GM12878 (cell line): Measurements from ENCODE around the gene TNP1. TPM values are rescaled to one million over a fixed set of nuclear protein-coding genes. Genes with fewer than 3 reads are reported as not detected.

Experiments used
- ATAC-seq: fragments of 200-7000 bp; cut with Tn5 transposase; 3 replicates; pipeline ENCODE4 v1.9.1; 2020; ENCODE audit warnings: mild to moderate bottlenecking, moderate library complexity
- BruUV-seq: library from RNA; stranded (reverse); fragments of 400-500 nt; replicated peaks from 2 replicates; lab custom pipeline; 2021; lab: Mats Ljungman, UMichigan
- CTCF ChIA-PET: fragments of 300-600 bp; sonication (Branson Sonifier 250); formaldehyde crosslinking; extraction: SDS; loops from one replicate; lab custom pipeline; 2021; ENCODE audit warnings: inconsistent platforms; lab: Yijun Ruan, JAX
- POLR2A ChIA-PET: fragments of 350-600 bp; formaldehyde crosslinking; extraction: SDS; loops from one replicate; lab custom pipeline; 2021; ENCODE audit warnings: inconsistent platforms; lab: Charles Lee
- RAD21 ChIA-PET: fragments of 300-600 bp; sonication (Branson Sonifier 250); formaldehyde crosslinking; loops from one replicate; lab custom pipeline; 2023; ENCODE audit warnings: antibody characterized with exemption; ENCODE audit not compliant: unreplicated experiment; lab: Charles Lee
- SMC1A ChIA-PET: fragments of 300-600 bp; sonication (Branson Sonifier 250); formaldehyde crosslinking; loops from one replicate; lab custom pipeline; 2023; ENCODE audit not compliant: unreplicated experiment, uncharacterized antibody; lab: Charles Lee
- DNase-seq: peaks from one replicate; pipeline ENCODE4 v3.0.0-alpha.2; 2011; ENCODE audit warnings: low read depth, low spot score
- FAIRE-seq: peaks from 3 replicates; lab custom pipeline; 2011; peaks lifted over from hg19 to GRCh38; lab: Jason Lieb, UNC
- H2AFZ ChIP-seq: 2 replicates; pipeline ENCODE4 v1.6.0; 2011; ENCODE audit warnings: low read depth, low read length, control low read depth; ENCODE audit not compliant: control insufficient read depth
- H3K27ac ChIP-seq: 2 replicates; pipeline ENCODE4 v1.5.1; 2011; ENCODE audit warnings: control low read depth; ENCODE audit not compliant: control insufficient read depth, insufficient read depth
- H3K27me3 ChIP-seq, 2 experiments: replicated peaks in 1 of 2; 2 replicates each; pipeline versions ENCODE4 v1.6.0 to v1.6.1; 2011; ENCODE audit warnings: low read length in 1 of 2; ENCODE audit not compliant: control insufficient read depth in 2 of 2, insufficient read depth in 2 of 2
- H3K36me3 ChIP-seq, 2 experiments: 2 replicates each; pipeline ENCODE4 v1.5.1; 2011; ENCODE audit warnings: low read length in 1 of 2; ENCODE audit not compliant: control insufficient read depth in 2 of 2, insufficient read depth in 2 of 2
- H3K4me1 ChIP-seq: 2 replicates; pipeline ENCODE4 v1.6.1; 2011; ENCODE audit warnings: mild to moderate bottlenecking, low read length, moderate library complexity, mixed read lengths; ENCODE audit not compliant: control insufficient read depth, insufficient read depth
- H3K4me2 ChIP-seq: 2 replicates; pipeline ENCODE4 v1.6.0; 2011; ENCODE audit warnings: control low read depth; ENCODE audit not compliant: control insufficient read depth, insufficient read depth
- H3K4me3 ChIP-seq: fragments of 200-600 bp; sonication (generic); 2 replicates; pipeline ENCODE4 v1.5.1; 2016
- H3K79me2 ChIP-seq: 2 replicates; pipeline ENCODE4 v1.6.0; 2011; ENCODE audit warnings: low read length; ENCODE audit not compliant: control insufficient read depth, insufficient read depth
- H3K9ac ChIP-seq: 2 replicates; pipeline ENCODE4 v1.8.0; 2011; ENCODE audit warnings: low read length, control low read depth, mixed read lengths; ENCODE audit not compliant: control insufficient read depth, insufficient read depth
- H3K9me3 ChIP-seq: replicated peaks from 3 replicates; pipeline ENCODE4 v1.5.1; 2011; ENCODE audit warnings: mild to moderate bottlenecking, low read length; ENCODE audit not compliant: control insufficient read depth, insufficient read depth
- H4K20me1 ChIP-seq: 2 replicates; pipeline ENCODE4 v1.6.0; 2011; ENCODE audit not compliant: control insufficient read depth, insufficient read depth
- CTCF ChIP-seq, 3 experiments: IDR thresholded peaks in 2 of 3; conservative IDR thresholded peaks in 1 of 3; 2 replicates each; pipeline ENCODE4 v1.5.1; 2011; ENCODE audit warnings: low read depth in 3 of 3, low read length in 3 of 3, mild to moderate bottlenecking in 3 of 3, control low read depth in 2 of 3, moderate library complexity in 2 of 3, inconsistent platforms in 1 of 3, mixed read lengths in 1 of 3; ENCODE audit not compliant: control insufficient read depth in 2 of 3, insufficient read depth in 1 of 3; ENCODE audit errors: extremely low read depth in 1 of 3
- MAX ChIP-seq: IDR thresholded peaks from 2 replicates; pipeline ENCODE4 v1.6.1; 2012; ENCODE audit warnings: low read depth, low read length, improper control_type of control experiment
- MEF2B ChIP-seq: fragments of 450-650 bp; IDR thresholded peaks from 2 replicates; pipeline ENCODE4 v1.6.1; 2018; ENCODE audit warnings: mild to moderate bottlenecking, moderate library complexity; ENCODE audit not compliant: partially characterized antibody, poor library complexity, severe bottlenecking
- NBN ChIP-seq: fragments of 450-650 bp; IDR thresholded peaks from 2 replicates; pipeline ENCODE4 v1.6.1; 2016
- PAX8 ChIP-seq: fragments of 450-650 bp; IDR thresholded peaks from 2 replicates; pipeline ENCODE4 v1.6.1; 2017; ENCODE audit warnings: mild to moderate bottlenecking, moderate library complexity
- RAD21 ChIP-seq: IDR thresholded peaks from 2 replicates; pipeline ENCODE4 v1.6.1; 2011; ENCODE audit warnings: mild to moderate bottlenecking, low read depth, low read length, moderate library complexity; ENCODE audit not compliant: insufficient read depth
- SMAD1 ChIP-seq: fragments of 450-650 bp; IDR thresholded peaks from 2 replicates; pipeline ENCODE4 v1.6.1; 2018; ENCODE audit warnings: mild to moderate bottlenecking, low read depth; ENCODE audit not compliant: partially characterized antibody
- SMC3 ChIP-seq: IDR thresholded peaks from 2 replicates; pipeline ENCODE4 v1.6.1; 2011; ENCODE audit warnings: low read length, improper control_type of control experiment, borderline replicate concordance
- TARDBP ChIP-seq: IDR thresholded peaks from 2 replicates; pipeline ENCODE4 v1.6.1; 2016; ENCODE audit warnings: borderline replicate concordance
- WGBS: methylation state at CpG from one replicate; pipeline ENCODE4 v1.1.6; 2016; ENCODE audit warnings: low lambda C conversion rate; ENCODE audit not compliant: insufficient replicate concordance, insufficient coverage; ENCODE audit errors: missing lambda C conversion rate; 5-methylcytosine and 5-hydroxymethylcytosine counted together
- in situ Hi-C: fragments of 300-500 bp; cut with MboI; formaldehyde crosslinking; loops from 9 replicates; pipeline ENCODE4 v1.14.3; 2018; ENCODE audit warnings: mixed read lengths
- intact Hi-C: fragments of 100-400 bp; cut with micrococcal nuclease; formaldehyde crosslinking; loops from one replicate; pipeline ENCODE4 v1.14.2; 2022; ENCODE audit not compliant: unreplicated experiment
- polyA plus RNA-seq, 11 experiments: library from polyadenylated mRNA; depleted of rRNA in 4 of 11; unstranded in 6 of 11; stranded (reverse) in 5 of 11; fragments of >200 nt; fragmentation: Nextera tagmentation in 4 of 11; fragmentation: Illumina TruSeq in 1 of 11; extraction: Ambion mirVana in 4 of 11; extraction: Trizol in 1 of 11; gene quantifications; 1 replicate in 1 of 11; 2 replicates in 10 of 11; pipeline versions ENCODE4 v1.2.1 to v1.2.3, GENCODE V29; 2011 to 2016; ENCODE audit warnings: inconsistent platforms in 2 of 11, missing spikeins in 2 of 11, low read depth in 1 of 11
- total RNA-seq, 4 experiments: library from RNA; depleted of rRNA in 3 of 4; stranded (reverse); fragments of >200 nt in 3 of 4; fragmentation: Illumina TruSeq in 1 of 4; extraction: Trizol in 1 of 4; gene quantifications; 2 replicates each; pipeline versions ENCODE4 v1.2.1 to v1.2.3, GENCODE V29; 2013 to 2021

Gene TNP1
- total and polyA plus RNA-seq, 10 of the 15 experiments (the other 5 are each of a cell fraction or from before 2014, with no cell fraction given): not detected

DNA sequence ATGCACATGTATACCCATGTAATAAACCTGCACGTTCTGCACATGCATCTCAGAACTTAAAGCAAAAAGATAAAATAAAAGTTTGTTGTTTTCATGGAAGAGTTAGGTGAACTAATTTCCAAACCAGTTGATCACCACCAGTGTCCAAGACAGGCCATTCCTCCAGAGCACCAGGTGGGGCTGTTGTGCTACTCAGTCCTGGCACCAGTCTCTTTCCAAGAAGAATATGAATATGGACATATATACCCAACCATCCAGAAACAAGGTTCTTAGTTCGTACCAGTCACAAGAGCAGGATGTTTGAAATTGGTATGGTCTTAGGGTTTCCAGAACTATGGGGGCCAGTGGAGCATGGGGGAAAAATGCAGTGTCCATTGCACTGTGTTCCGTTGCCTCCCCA, 17.2 kb upstream of the TNP1 start:
- Histone ChIP-seq H3K4me1 (no peaks in the 10 kb centered on the region), H3K4me2 (no peak overlapping the region), H4K20me1 (no peaks in the 10 kb centered on the region), H3K4me3 (no peak overlapping the region), H3K27ac (no peak overlapping the region), H3K9me3 (no peaks in the 10 kb centered on the region), H3K27me3 (no peaks in the 10 kb centered on the region), H3K9ac (no peak overlapping the region), H2AFZ (no peak overlapping the region), H3K79me2 (no peaks in the 10 kb centered on the region)
- ChIA-PET CTCF (no interaction called here), SMC1A (no interaction called here), POLR2A (no interaction called here)
- no TSS peak for BruUV-seq
- FAIRE-seq (peak; percentile 44), DNase-seq (no peak), ATAC-seq (no peak)
- 3% methylated on average over 3 of the region's 3 CpGs for WGBS
- in situ Hi-C loops: no loop called here
- 0 out of 2 replicates have a peak, but pooled peaks have one; percentile 32 for TF ChIP-seq RAD21
- TF ChIP-seq MAX: no peak
- no peak for TF ChIP-seq SMAD1
- no peak for TF ChIP-seq MEF2B
- no peak for TF ChIP-seq PAX8
- no peak for TF ChIP-seq TARDBP
- TF ChIP-seq NBN: no peak
- peak; percentile 48; the same call in 1 of the 2 replicates for TF ChIP-seq SMC3
- peak in 2 of 3 experiments; percentile 20 to 40; a peak in 3 of 6 replicates for TF ChIP-seq CTCF (IDR thresholded peaks at IDR 0.05 in 2 of 3, conservative IDR thresholded peaks at IDR 0.05 in 1 of 3; ENCODE audit: control insufficient read depth in 2 of 3, extremely low read depth in 1 of 3, insufficient read depth in 1 of 3, low read depth in 3 of 3, low read length in 3 of 3)
- TF ChIP-seq, all 136 proteins: peak for 3
- H3K36me3 ChIP-seq: no peaks in the 10 kb centered on the region
- intact Hi-C loops: loop anchor here (5.0 to 10.0 kb wide), 2 partner anchors 288 to 635 kb away; no protein-coding TSS in a partner anchor
- RAD21 ChIA-PET: no interaction called here
